Hepatocyte (in vitro differentiated cells): ENCODE data around the gene GIPR.

ENCODE experiments used
- EZH2 ChIP-seq: fragments of 200-600 bp; sonication (generic); IDR thresholded peaks from 2 replicates; pipeline ENCODE4 v1.6.1; 2016; ENCODE audit warnings: antibody characterized with exemption, mild to moderate bottlenecking, borderline replicate concordance
- TF ChIP-seq, protein P1 (sequence below): fragments of 200-600 bp; sonication (generic); IDR thresholded peaks from 2 replicates; pipeline ENCODE4 v1.5.1; 2016; ENCODE audit warnings: antibody characterized with exemption, mild to moderate bottlenecking; ENCODE audit not compliant: poor library complexity

DNA sequence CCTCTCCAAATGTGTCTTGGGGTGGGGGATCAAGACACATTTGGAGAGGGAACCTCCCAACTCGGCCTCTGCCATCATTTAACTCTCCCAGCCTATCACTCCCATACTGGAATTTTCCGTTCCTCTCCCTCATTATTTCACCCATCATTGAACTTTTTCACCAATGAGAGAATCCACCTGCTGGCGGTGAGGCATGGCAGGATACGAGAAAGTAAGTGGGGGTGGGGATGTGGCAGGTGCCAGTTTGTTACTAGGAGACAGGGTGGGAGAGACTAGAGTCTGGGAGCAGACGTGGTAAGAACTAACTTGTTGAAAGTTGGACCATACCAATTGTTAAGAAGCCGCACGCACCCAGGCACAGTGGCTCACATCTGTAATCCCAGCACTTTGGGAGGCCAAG, 6.9 kb downstream of the GIPR start:
- TF ChIP-seq, protein P1, sequence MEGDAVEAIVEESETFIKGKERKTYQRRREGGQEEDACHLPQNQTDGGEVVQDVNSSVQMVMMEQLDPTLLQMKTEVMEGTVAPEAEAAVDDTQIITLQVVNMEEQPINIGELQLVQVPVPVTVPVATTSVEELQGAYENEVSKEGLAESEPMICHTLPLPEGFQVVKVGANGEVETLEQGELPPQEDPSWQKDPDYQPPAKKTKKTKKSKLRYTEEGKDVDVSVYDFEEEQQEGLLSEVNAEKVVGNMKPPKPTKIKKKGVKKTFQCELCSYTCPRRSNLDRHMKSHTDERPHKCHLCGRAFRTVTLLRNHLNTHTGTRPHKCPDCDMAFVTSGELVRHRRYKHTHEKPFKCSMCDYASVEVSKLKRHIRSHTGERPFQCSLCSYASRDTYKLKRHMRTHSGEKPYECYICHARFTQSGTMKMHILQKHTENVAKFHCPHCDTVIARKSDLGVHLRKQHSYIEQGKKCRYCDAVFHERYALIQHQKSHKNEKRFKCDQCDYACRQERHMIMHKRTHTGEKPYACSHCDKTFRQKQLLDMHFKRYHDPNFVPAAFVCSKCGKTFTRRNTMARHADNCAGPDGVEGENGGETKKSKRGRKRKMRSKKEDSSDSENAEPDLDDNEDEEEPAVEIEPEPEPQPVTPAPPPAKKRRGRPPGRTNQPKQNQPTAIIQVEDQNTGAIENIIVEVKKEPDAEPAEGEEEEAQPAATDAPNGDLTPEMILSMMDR = no peak
- TF ChIP-seq EZH2 = no peak
